GM06990 (cell line): ENCODE data around the gene CELF5.

Source experiments
- DNase-seq: peaks from one replicate; pipeline ENCODE4 v3.0.0-alpha.2; 2011; ENCODE audit not compliant: insufficient read length; ENCODE audit errors: extremely low read depth
- H3K27me3 ChIP-seq: replicated peaks from 2 replicates; pipeline ENCODE4 v1.6.0; 2011; ENCODE audit warnings: low read length; ENCODE audit not compliant: control insufficient read depth, insufficient read depth
- H3K36me3 ChIP-seq: 2 replicates; pipeline ENCODE4 v1.5.1; 2011; ENCODE audit warnings: low read length; ENCODE audit not compliant: control insufficient read depth, insufficient read depth
- H3K4me3 ChIP-seq: replicated peaks from 2 replicates; pipeline ENCODE4 v1.5.1; 2011; ENCODE audit warnings: low read depth, mild to moderate bottlenecking, control low read depth, low read length
- CTCF ChIP-seq: IDR thresholded peaks from 2 replicates; pipeline ENCODE4 v1.5.1; 2011; ENCODE audit warnings: low read length, control low read depth, mild to moderate bottlenecking, inconsistent platforms; ENCODE audit not compliant: insufficient read depth, poor library complexity, severe bottlenecking

The CELF5 gene

GRCh38 chr19:3193256-3194105, 31.0 kb upstream of the CELF5 start:
- no peaks in the 10 kb centered on the region for H3K27me3 ChIP-seq
- TF ChIP-seq CTCF = no peak
- no peak for DNase-seq
- H3K4me3 ChIP-seq = no peak overlapping the region
- peaks cover 15% of the 10 kb centered on the region for H3K36me3 ChIP-seq

- TF ChIP-seq CTCF = no peak
- DNase-seq = no peak
- Histone ChIP-seq H3K4me3 (no peak overlapping the region), H3K36me3 (peaks cover 19% of the 10 kb centered on the region), H3K27me3 (no peaks in the 10 kb centered on the region)
These were observed 30.1 kb upstream of the CELF5 start for GRCh38 chr19:3194106-3195087.

GRCh38 chr19:3196064-3196932, 28.2 kb upstream of the CELF5 start:
- no peak for TF ChIP-seq CTCF
- Histone ChIP-seq H3K36me3 (peaks cover 19% of the 10 kb centered on the region), H3K4me3 (no peak overlapping the region), H3K27me3 (no peaks in the 10 kb centered on the region)
- DNase-seq = no peak

- TF ChIP-seq CTCF = no peak
- DNase-seq = no peak
- H3K36me3 ChIP-seq = peaks cover 19% of the 10 kb centered on the region
- no peaks in the 10 kb centered on the region for H3K27me3 ChIP-seq
- H3K4me3 ChIP-seq = no peak overlapping the region
These were observed 27.6 kb upstream of the CELF5 start for GRCh38 chr19:3196933-3197205.

GRCh38 chr19:3198901-3199700, 25.4 kb upstream of the CELF5 start:
- Histone ChIP-seq H3K4me3 (no peak overlapping the region), H3K27me3 (no peaks in the 10 kb centered on the region), H3K36me3 (peaks cover 20% of the 10 kb centered on the region)
- TF ChIP-seq CTCF = no peak
- no peak for DNase-seq
